22Rv1 (cell line): ENCODE measurements around the gene SCAPER.

Source experiments
- ZFX ChIP-seq: fragments of 450-650 bp; IDR thresholded peaks from 2 replicates; pipeline ENCODE4 v1.6.1; 2017; ENCODE audit warnings: antibody characterized with exemption, borderline replicate concordance
- TF ChIP-seq, protein P1 (sequence below): fragments of 450-650 bp; IDR thresholded peaks from 2 replicates; pipeline ENCODE4 v1.5.1; 2017; ENCODE audit warnings: mild to moderate bottlenecking

DNA sequence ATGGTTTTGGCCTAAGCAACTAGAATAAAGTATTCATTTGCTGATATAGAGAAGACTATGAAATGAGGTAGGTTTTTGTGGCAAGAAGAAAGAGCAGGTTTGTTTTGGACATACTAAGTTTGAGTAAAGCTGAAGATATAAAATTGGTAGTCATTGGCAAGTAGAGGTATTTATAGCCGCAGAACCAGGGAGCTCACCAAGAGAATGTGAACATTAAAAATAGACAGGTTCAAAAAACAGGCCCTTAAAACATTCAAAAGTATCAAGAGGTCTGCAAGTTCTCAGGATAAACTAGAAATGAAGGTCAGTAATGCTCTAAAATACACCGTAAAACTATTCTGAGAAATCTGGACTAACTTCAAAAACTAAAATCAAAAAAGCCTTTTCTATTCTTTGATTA, 240.7 kb downstream of the SCAPER start:
- TF ChIP-seq, protein P1, sequence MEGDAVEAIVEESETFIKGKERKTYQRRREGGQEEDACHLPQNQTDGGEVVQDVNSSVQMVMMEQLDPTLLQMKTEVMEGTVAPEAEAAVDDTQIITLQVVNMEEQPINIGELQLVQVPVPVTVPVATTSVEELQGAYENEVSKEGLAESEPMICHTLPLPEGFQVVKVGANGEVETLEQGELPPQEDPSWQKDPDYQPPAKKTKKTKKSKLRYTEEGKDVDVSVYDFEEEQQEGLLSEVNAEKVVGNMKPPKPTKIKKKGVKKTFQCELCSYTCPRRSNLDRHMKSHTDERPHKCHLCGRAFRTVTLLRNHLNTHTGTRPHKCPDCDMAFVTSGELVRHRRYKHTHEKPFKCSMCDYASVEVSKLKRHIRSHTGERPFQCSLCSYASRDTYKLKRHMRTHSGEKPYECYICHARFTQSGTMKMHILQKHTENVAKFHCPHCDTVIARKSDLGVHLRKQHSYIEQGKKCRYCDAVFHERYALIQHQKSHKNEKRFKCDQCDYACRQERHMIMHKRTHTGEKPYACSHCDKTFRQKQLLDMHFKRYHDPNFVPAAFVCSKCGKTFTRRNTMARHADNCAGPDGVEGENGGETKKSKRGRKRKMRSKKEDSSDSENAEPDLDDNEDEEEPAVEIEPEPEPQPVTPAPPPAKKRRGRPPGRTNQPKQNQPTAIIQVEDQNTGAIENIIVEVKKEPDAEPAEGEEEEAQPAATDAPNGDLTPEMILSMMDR, result no peak
- no peak for TF ChIP-seq ZFX
